ENCODE results near the gene MCC.
A peak's percentile ranks its signal among the peaks of the same experiment; 100 is the strongest.

MCC gene

DNA sequence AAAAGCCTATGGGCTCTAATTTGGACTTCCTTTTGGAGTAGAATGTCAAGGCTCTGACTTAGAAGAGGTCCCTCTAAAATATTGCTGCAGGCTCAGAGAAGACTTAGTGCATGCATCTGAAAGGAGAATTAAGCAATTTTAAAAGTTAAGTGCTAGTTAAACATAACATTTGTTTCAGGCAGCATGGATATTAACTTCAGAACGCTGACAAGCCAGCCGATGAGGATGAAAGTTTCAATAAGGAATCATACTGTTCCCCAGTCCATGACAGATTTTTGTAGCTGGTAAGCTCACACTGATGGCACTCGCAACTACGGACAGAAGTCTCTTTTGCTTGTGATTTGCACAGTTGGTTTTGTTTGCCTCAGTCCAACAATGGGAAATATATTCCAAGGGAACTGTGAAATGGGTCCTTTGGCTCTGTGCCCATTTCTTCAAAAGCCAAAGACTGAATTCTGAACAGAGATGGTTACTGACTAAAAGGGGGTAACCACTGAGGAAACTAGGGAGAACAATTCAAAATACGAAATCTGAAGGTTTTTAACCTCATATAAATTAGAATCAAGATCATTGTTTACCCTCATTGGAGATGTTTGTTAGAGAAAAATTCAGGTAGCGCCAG is 464.1 kb downstream of the MCC start:
- TF ChIP-seq TCF4 (CRISPR knock-in tag; IDR thresholded peaks at IDR 0.05; ENCODE audit: borderline replicate concordance) (no peak), RARB (CRISPR knock-in tag; IDR thresholded peaks at IDR 0.05) (no peak), ISL1 (CRISPR knock-in tag; IDR thresholded peaks at IDR 0.05) (no peak), ZNF8 (CRISPR knock-in tag; IDR thresholded peaks at IDR 0.05) (no peak), CSDC2 (CRISPR knock-in tag; IDR thresholded peaks at IDR 0.05) (no peak), PPARA (CRISPR knock-in tag; IDR thresholded peaks at IDR 0.05; ENCODE audit: borderline replicate concordance) (no peak), TOX (CRISPR knock-in tag; IDR thresholded peaks at IDR 0.05; ENCODE audit: borderline replicate concordance) (no peak), ZFP30 (CRISPR knock-in tag; IDR thresholded peaks at IDR 0.05) (no peak), ZC3H10 (CRISPR knock-in tag; IDR thresholded peaks at IDR 0.05) (no peak)
- TF ChIP-seq, protein P1, sequence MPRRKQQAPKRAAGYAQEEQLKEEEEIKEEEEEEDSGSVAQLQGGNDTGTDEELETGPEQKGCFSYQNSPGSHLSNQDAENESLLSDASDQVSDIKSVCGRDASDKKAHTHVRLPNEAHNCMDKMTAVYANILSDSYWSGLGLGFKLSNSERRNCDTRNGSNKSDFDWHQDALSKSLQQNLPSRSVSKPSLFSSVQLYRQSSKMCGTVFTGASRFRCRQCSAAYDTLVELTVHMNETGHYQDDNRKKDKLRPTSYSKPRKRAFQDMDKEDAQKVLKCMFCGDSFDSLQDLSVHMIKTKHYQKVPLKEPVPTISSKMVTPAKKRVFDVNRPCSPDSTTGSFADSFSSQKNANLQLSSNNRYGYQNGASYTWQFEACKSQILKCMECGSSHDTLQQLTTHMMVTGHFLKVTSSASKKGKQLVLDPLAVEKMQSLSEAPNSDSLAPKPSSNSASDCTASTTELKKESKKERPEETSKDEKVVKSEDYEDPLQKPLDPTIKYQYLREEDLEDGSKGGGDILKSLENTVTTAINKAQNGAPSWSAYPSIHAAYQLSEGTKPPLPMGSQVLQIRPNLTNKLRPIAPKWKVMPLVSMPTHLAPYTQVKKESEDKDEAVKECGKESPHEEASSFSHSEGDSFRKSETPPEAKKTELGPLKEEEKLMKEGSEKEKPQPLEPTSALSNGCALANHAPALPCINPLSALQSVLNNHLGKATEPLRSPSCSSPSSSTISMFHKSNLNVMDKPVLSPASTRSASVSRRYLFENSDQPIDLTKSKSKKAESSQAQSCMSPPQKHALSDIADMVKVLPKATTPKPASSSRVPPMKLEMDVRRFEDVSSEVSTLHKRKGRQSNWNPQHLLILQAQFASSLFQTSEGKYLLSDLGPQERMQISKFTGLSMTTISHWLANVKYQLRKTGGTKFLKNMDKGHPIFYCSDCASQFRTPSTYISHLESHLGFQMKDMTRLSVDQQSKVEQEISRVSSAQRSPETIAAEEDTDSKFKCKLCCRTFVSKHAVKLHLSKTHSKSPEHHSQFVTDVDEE (CRISPR knock-in tag; IDR thresholded peaks at IDR 0.05), result no peak
- TF ChIP-seq, protein P2, sequence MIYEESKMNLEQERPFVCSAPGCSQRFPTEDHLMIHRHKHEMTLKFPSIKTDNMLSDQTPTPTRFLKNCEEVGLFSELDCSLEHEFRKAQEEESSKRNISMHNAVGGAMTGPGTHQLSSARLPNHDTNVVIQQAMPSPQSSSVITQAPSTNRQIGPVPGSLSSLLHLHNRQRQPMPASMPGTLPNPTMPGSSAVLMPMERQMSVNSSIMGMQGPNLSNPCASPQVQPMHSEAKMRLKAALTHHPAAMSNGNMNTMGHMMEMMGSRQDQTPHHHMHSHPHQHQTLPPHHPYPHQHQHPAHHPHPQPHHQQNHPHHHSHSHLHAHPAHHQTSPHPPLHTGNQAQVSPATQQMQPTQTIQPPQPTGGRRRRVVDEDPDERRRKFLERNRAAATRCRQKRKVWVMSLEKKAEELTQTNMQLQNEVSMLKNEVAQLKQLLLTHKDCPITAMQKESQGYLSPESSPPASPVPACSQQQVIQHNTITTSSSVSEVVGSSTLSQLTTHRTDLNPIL (CRISPR knock-in tag; IDR thresholded peaks at IDR 0.05; ENCODE audit: low read depth), result no peak
- TF ChIP-seq, protein P3, sequence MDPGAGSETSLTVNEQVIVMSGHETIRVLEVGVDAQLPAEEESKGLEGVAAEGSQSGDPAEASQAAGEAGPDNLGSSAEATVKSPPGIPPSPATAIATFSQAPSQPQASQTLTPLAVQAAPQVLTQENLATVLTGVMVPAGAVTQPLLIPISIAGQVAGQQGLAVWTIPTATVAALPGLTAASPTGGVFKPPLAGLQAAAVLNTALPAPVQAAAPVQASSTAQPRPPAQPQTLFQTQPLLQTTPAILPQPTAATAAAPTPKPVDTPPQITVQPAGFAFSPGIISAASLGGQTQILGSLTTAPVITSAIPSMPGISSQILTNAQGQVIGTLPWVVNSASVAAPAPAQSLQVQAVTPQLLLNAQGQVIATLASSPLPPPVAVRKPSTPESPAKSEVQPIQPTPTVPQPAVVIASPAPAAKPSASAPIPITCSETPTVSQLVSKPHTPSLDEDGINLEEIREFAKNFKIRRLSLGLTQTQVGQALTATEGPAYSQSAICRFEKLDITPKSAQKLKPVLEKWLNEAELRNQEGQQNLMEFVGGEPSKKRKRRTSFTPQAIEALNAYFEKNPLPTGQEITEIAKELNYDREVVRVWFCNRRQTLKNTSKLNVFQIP (CRISPR knock-in tag; IDR thresholded peaks at IDR 0.05; ENCODE audit: borderline replicate concordance, low read depth), result no peak
- no peak for ATAC-seq

DNA sequence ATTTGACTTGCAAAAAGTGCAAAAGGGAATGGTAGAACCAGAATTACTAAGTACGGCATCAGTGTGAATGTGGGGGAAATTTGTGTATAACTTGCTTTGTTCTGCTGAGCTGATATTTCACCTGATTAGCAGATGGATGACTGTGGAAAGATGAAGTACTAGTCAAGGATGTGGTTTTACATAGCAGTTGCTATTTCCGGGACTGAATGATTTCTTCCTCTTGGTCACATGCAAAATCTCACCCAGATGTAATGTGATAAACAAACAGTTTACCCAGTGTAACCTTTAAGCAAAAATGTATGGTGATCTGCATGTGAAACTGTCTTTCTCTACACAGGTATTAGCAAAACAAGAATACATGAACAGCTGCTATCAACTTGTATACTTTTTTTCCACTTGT is 465.6 kb downstream of the MCC start:
- ATAC-seq, result no peak
- no peak for TF ChIP-seq ZFP30 (CRISPR knock-in tag; IDR thresholded peaks at IDR 0.05)
- TF ChIP-seq PPARA (CRISPR knock-in tag; IDR thresholded peaks at IDR 0.05; ENCODE audit: borderline replicate concordance), result no peak
- TF ChIP-seq, protein P4, sequence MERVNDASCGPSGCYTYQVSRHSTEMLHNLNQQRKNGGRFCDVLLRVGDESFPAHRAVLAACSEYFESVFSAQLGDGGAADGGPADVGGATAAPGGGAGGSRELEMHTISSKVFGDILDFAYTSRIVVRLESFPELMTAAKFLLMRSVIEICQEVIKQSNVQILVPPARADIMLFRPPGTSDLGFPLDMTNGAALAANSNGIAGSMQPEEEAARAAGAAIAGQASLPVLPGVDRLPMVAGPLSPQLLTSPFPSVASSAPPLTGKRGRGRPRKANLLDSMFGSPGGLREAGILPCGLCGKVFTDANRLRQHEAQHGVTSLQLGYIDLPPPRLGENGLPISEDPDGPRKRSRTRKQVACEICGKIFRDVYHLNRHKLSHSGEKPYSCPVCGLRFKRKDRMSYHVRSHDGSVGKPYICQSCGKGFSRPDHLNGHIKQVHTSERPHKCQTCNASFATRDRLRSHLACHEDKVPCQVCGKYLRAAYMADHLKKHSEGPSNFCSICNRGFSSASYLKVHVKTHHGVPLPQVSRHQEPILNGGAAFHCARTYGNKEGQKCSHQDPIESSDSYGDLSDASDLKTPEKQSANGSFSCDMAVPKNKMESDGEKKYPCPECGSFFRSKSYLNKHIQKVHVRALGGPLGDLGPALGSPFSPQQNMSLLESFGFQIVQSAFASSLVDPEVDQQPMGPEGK (CRISPR knock-in tag; IDR thresholded peaks at IDR 0.05; ENCODE audit: borderline replicate concordance), result no peak

DNA sequence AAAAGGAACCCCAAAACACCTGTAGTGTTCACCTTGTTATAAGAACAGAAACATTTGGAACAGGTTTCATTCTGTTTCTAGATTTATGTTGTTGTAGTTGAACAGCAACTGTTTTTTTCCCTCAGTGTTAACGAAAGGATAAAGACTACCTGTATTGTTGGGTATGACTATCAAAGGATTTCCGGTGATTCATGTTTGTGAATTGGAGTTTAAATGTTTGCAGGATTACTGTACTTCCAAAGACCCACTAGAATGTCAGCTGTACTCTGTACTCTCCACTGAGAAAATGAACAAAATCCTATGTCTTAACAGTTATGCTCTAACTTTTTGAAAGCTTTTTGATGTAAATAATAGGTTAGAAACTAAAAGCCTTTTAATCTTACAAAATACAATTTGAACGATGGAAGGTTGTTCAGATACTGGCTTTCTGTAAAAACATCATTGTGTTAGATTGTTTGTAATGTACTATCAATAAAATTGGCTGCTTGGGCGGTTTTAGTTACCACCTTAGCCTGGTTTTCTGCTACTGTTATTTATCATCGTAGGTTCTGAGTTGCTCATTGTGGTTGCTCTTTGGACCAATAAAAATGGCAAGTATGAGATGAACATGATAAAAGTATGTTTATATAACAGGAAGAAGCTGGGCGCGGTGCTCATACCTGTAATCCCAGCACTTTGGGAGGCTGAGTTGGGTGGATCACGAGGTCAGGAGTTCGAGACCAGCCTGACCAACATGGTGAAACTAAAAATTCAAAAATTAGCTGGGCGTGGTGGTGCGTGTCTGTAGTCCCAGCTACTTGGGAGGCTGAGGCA is 467.6 kb downstream of the MCC start:
- peak; percentile 76 for ATAC-seq
- TF ChIP-seq, protein P2 (CRISPR knock-in tag; IDR thresholded peaks at IDR 0.05; ENCODE audit: low read depth), result no peak
- TF ChIP-seq RARB (CRISPR knock-in tag; IDR thresholded peaks at IDR 0.05), result no peak
- TF ChIP-seq, protein P1 (CRISPR knock-in tag; IDR thresholded peaks at IDR 0.05), result no peak
